GM21529 (cell line): Measurements from ENCODE around the gene RAD9A.
"Not testable (repeated sequence)": the region's sequence is repeated elsewhere in the genome, so short reads cannot be mapped to it uniquely, and the experiment has no call there.

ENCODE experiments used
- ATAC-seq: cut with Tn5 transposase; IDR thresholded peaks from one replicate; pipeline ENCODE4 v1.9.1; 2021; ENCODE audit not compliant: unreplicated experiment

The RAD9A gene

DNA sequence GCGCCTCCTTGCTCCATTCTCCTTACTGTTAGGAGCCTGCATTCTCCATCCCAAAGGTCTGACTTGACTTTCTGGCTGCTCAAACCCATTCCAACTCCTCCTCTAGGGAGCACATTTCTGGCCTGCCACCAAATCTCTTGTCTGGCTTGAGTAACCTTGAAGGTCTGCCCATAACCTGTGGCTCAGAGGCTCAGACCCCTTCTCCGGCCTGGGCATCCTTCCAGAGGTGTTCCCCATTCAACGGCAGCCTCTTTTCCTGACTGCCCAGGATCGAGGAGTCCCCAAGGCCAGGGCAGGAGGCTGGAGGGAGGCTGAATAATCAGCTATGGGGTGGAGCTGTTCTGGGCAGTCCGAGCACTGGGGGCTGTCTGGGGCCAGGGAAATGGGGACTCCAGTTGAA, 2.2 kb downstream of the RAD9A start:
- ATAC-seq = no peak

DNA sequence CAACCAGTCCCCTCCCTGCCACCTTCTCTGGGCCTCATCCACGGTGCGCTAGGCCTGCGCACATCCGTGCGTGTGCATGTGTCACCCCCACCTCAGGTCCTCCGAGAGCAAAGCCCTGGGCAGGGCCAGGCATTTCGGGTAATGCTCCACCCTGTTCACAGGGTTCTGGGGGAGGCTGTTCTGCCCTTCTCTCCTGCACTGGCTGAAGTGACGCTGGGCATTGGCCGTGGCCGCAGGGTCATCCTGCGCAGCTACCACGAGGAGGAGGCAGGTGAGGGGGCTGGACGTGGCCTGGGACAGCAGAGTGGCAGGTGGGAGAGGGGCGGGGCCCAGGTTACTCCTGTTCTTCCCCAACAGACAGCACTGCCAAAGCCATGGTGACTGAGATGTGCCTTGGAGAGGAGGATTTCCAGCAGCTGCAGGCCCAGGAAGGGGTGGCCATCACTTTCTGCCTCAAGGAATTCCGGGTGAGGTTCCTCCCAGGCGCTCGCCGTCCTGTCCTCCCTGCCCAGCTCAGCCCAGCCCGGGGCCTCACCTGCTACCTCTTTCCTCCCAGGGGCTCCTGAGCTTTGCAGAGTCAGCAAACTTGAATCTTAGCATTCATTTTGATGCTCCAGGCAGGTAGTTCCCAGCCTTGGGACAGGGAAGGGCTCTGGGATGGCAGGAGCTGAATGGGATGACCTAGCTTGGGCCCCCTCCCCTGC, 3.9 kb downstream of the RAD9A start:
- ATAC-seq = no peak

DNA sequence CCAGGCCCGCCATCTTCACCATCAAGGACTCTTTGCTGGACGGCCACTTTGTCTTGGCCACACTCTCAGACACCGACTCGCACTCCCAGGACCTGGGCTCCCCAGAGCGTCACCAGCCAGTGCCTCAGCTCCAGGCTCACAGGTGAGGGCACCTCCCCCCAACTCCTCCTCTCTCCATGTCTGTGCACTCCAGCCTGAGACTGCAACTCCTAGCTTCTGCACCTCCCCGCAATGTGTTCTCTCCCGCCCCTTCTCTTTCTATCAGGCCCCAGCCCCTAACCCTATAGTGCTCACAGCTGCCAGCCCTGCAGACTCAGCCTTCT, 4.4 kb downstream of the RAD9A start:
- no peak for ATAC-seq

DNA sequence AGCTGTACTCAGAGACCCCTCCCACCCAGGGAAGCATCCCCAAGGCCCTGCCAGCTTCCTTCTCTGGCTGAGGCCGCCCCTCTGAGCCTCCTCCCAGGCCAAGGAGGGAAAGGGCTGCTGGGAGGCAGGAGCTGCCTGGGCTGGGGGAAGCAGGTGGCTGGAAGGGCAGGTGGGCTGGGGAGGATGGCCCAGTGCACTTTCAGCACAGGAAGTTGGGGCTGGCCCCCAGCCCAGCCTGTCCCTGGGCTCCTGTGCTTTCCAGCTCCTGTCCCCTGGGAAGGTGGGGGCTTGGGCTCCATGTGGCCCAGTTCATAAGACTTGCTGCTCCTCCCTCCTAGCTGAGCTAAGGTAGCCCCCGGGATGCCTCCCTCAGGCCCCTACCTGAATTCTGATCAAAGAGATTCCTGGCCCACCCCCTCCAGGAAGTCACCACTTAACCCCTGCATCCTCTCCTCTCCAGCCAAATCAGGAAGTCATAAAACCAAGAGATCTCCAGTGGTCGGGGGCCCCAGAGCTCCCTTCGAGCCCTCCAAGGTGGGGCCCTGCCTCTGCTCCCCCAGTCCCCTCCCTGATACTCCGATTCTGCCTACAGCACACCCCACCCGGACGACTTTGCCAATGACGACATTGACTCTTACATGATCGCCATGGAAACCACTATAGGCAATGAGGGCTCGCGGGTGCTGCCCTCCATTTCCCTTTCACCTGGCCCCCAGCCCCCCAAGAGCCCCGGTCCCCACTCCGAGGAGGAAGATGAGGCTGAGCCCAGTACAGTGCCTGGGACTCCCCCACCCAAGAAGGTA, 5.0 kb downstream of the RAD9A start:
- no peak for ATAC-seq

DNA sequence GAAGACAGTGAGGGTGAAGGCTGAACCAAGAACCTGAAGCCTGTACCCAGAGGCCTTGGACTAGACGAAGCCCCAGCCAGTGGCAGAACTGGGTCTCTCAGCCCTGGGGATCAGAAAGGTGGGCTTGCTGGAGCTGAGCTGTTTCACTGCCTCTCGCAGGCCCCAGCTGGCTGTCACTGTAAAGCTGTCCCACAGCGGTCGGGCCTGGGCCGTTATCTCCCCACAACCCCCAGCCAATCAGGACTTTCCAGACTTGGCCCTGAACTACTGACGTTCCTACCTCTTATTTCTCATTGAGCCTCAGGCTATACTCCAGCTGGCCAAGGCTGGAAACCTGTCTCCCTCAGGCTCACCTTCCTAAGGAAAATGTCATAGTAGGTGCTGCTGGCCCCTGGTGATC, 5.8 kb downstream of the RAD9A start:
- no peak for ATAC-seq

DNA sequence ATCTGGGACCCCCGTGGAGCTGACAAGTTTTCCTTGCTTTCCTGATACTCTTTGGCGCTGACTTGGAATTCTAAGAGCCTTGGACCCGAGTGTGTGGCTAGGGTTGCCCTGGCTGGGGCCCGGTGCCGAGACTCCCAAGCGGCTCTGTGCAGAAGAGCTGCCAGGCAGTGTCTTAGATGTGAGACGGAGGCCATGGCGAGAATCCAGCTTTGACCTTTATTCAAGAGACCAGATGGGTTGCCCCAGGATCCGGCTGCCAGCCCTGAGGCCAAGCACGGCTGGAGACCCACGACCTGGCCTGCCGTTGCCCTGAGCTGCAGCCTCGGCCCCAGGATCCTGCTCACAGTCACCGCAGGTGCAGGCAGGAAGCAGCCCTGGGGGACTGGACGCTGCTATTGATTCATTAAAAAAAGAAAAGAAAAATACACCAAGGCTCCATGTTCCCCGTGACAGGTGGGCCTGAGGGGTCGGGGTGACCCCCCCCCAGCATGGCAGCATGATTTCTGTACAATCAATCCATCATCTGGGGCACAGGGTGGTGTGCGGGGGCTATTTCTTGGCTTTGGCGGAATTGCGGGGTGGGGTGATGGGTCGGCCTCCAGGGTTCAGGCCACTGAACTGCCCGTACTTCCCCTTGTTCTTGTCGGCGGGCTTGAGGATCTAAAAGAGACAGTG, 6.3 kb downstream of the RAD9A start:
- no peak for ATAC-seq

DNA sequence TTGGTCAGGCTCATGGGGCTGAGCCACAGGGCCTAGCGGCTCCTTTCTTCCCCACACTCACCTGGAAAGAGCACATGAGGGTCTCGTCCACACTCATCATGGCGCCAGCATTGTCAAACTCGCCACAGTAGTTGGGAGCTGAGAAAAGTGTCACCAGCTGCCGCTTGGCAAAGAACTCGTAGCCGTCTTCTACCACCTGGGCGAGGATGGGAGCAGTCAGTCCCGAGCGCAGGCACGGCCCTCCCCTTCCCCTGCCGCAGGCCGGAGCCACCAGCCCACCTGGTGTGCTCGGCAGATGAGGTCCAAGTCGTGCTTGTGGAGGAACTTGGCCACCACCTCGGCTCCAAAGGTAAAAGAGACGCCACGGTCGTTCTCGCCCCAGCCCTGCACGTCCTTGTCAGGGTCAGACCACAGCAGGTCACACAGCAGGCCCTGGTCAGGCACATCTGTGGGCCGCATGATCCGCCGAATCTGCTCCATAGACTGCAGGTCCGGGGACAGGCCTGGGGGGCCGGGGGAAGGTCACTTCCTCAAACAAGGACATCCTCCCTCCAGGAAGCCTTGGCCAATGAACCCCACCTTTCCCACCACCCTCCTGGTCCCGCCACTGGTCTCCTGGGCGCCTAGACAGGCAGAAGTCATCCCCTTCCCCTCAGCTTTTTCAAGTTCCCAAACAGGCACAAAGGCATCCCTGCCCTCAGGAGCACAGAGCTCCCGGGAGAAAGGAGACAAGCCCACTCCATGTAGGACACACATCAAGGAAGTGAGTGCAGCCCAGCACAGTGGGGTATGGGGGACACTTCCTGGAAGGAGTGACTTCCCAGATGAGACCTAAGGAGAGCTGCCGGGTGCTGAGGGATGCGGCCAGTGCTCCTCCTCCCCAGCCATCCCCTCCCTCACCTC, 7.1 kb downstream of the RAD9A start:
- no peak for ATAC-seq

DNA sequence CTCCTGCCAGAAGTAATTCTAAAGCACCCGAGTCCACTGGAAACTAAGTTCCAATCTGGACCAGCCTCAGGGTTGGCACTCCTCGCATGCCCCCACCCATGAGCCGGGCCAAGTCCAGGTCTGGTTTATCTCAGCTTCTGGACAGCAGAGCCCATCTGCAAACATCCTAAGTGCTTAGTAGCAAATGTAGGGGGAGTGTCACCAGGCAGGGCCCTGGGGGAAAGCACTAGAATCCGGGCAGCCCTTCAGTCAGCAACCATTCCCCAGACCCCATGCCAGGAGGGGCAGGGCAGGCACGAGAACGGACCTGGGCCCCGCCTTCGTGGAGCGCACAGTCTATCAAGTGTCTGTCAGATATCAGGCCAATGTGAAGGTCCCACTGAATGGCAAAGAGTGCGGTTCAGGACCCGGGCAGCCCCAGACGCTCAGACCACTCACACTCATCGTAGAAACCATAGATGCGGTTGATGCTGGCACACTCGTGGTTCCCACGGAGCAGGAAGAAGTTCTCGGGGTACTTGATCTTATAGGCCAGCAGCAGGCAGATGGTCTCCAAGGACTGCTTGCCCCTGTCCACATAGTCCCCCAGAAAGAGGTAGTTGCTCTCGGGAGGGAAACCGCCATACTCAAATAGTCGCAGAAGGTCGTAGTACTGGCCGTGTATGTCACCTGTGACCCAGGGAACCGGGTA, 8.6 kb downstream of the RAD9A start:
- no peak for ATAC-seq

DNA sequence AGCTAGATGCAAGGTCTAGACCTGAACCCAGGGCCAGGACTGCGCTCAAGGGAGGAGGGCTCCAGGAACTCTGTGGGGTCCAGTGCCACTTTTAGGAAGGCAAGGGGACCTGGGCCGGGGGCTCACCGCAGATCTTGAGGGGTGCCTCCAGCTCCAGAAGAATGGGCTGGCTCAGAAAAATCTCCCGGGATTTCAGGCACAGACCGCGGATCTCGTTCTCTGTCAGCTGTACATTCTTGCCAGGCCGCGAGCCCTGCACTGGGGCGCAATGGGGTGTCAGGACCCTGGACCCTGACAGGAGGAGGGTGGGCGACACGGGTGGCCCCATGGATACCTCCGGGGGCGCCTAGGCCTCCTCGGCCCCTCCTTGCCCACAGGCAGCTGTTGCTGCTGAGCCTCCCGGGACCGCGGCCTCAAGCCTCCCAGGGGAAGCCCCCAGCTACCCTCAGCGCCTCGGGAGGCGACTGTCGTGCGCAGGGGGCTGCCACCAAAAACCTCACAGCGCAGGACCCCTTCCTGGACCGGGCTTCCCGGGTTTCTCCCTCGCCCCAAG, 9.2 kb downstream of the RAD9A start:
- ATAC-seq = peak; percentile 14

DNA sequence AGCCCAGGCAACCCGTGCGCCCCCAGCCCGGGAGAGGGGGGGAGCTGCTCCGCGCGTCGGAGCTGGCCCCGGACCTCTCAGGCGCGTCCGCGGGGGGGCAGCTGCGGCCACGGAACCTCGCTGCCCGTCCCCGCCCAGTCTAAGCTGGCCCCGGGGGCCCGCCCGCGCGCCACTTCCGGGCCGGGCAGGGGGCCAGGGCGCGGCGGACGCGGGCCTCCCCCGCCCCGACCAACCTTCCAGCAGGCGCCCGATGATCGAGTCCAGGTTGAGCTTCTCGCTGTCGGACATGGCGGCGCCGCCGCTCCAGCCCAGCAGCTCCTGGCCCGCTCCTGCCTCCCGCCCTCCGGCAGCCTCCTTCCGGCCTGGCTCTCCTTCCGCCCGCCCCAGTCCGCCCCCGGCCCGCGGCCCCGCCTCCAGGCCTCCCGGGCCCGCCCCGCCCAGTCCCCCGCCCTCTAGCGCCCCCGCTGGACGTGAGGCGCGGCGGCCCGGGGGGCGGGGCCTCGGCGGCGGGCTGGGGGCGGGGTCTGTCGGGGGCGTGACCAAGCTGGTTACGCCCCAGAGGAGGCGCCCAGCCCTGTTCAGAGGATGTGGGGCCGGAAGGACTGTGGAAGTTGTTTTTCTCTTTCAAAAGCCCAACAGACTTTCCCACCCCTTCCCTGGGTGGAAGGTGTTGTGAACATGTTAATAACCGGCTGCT, 9.9 kb downstream of the RAD9A start, which contains the start of gene PPP1CA:
PPP1CA (minus strand) TSS at position 364 of the 697 bp plus-strand sequence; CDS start at position 288, 76 bp downstream.
- ATAC-seq = peak; percentile 48

DNA sequence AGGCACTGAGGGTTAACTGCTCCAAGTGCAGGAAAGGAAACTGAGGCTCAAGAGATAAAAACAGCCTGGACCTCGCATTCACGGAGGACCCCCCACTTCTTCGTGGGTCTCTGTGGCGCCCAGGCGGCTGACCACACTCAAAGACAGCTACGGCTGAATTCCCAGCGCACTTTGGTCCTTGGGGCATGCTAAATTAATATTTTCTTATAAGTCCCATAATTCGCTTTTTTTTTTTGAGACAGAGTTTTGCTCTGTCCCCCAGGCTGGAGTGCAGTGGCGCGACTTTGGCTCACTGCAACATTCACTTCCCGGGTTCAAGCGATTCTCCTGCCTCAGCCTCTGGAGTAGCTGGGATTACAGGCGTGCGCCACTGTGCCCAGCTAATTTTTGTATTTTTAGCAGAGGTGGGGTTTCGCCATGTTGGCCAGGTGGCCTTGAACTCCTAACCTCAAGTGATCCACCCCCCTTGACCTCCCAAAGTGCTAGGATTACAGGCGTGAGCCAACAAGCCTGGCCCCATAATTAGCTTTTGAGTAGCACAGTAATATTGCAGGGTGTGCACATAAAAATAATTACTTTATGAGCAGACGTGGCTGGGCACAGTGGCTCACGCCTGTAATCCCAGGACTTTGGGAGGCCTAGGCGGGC, 10.5 kb downstream of the RAD9A start:
- not testable (repeated sequence) for ATAC-seq

DNA sequence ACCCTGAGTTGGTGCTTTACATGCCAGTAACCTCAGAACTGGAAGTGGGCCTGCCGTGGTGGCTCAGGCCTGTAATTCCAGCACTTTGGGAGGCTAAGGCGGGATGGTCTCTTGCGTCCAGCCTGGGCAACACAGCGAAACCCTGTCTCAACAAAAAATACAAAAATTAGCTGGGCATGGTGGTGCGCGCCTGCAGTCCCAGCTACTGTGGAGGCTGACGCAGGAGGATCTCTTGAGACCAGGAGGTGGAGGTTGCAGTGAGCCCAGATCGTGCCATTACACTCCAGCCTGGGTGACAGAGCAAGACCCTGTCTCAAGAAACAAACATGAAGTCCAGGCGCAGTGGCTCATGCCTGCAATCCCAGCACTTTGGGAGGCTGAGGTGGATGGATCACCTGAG, 11.3 kb downstream of the RAD9A start:
- not testable (repeated sequence) for ATAC-seq

DNA sequence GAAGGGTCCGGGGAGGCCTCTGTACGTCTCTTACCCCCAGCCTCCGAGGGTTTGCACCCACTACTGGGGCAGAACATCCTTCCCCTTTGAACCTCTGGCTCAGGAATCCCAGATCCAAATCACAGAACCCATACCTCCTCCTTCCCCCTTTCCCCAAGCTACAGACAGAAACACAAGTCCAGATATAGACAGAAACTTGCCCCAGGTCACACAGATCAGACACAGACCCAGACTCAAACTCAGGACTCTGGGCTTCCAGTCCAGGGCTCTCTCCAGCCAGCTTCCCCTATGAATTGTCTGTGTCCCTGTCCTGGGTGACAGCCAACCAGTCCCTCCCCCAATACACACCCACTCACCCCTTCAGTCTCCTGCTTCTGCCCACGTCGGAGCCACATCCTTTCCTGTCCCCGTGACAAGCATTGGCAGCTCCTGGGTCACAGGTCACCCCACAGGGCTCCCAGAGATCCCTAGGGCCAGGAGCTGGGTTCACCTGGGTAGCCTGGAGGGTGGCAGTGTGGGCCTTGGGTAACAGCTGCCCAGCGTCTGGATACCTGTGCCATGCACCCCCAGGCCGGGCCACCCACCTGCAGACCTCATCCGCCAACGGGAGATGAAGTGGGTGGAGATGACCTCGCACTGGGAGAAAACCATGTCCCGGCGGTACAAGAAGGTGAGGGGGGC, 12.9 kb downstream of the RAD9A start:
- no peak for ATAC-seq

DNA sequence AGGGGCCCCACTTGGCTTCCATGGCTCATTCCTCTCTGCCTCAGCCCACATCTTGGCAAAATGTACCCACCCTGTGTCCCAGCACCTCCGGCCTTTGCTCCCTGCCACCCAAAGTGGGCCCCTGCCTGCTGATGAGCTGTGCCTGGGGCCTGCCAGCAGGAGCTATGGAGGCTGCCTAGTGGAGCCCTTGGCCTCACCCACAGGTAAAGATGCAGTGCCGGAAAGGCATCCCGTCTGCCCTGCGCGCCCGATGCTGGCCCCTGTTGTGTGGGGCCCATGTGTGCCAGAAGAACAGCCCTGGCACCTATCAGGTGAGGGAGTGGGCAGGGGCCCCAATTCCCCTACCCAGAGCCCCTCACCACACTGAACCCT, 13.4 kb downstream of the RAD9A start:
- no peak for ATAC-seq

DNA sequence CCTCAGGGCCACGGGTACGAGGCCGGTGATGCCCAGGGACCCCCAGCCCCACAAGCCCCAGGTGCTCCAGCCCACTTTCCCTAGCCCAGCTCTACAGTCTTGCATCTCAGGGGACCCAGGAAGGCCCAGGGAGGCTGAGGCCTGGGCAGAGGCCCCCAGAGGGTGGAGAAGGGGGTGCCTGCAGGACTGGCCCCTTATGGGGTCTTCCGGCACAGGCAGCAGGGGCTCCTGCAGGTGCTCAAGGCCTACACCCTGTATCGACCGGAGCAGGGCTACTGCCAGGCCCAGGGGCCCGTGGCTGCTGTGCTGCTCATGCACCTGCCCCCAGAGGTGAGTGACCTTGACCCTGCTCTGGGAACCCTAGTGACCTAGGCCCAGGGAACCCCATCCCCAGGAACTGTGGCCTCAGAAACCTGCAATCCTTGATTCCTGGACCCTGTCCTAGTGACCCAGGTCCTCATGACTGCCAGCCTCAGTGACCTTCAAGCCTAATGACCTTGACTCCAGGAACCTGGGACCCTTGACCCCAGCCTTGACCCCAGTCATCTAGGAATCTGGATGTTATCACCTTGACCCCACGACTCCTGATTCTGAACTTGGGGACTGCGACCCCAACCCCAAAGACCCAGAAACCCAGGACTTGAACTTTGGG, 14.0 kb downstream of the RAD9A start:
- no peak for ATAC-seq

DNA sequence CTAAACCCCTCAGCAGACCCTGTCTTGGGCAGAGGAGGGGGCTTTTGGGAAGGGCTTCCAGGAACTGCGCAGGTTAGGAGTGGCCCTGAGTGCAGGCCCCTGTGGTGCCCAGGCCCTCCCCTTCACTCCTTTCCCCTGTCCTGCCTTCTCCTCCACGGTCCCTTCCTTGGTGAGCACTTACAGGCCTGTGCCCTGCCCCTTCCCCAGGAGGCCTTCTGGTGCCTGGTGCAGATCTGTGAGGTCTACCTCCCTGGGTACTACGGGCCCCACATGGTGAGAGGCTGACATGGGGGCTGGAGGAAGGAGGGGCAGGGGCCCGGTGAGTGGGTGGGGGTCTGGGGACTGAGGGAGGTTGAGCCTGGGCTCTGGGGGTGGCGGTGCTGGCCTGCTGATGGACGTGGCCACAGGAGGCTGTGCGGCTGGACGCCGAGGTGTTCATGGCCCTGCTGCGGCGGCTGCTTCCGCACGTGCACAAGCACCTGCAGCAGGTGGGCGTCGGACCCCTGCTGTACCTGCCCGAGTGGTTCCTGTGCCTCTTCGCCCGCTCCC, 14.7 kb downstream of the RAD9A start:
- no peak for ATAC-seq

DNA sequence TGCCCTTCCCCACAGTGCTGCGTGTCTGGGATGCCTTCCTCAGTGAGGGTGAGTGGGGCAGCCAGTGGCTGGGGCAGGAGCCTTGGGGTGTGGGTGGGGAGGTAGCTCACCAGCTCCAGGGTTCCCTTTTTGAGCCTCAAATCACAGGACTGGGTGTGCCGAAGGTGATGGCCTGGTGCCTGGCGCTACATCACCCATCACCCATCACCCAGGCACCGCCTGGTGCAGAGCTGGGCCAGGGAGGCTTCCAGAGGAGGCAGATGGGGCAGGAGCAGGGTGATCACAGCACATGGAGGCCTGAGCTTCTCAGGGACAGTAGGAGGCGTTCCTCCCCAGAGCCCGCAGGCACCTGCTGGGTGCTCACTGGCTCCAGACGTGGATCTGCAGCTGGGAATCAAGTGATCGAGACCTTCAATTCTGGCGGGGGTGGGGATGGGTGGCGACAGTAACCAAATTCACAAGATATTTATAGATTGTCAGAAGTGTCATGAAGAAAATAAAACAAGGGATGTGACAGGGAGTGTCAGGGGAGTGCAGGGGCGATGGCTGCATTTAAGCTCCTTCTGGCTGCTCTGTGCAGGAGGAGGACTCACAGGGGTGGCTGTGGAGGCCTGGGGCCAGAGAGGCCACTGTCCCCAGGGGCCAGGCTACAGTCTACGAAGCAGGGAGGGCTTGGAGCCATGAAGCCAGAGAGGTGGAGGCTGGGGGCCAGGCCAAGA, 15.3 kb downstream of the RAD9A start:
- ATAC-seq = no peak
